Measurements from ENCODE around the gene OR14I1. TPM values are rescaled to one million over a fixed set of nuclear protein-coding genes. Genes with fewer than 3 reads are reported as not detected.
"Not testable (repeated sequence)": the region's sequence is repeated elsewhere in the genome, so short reads cannot be mapped to it uniquely, and the experiment has no call there.

OR14I1 gene
- polyA plus RNA-seq, 1 experiment: not detected

DNA sequence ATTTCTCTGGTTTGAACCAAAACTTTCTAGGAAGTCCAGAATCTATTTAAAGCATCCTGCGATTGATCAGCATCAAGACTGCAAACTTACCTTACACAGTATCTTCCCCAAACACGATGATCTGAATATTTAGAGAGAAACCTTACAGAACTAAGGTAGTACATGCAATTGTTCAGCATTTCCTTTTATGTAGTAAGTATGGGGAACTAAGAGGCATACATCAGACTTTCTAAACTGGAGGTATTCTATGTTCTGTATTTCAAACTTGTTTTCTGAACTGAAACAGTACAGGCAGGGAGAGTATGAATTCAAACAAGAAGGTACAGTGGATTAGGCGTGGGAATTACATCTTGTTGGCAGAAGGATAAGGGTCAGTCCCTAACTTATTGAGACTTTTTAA, 47.2 kb downstream of the OR14I1 start, which contains the start of gene OR2T27:
OR2T27 (minus strand) TSS at position 175 of the 400 bp plus-strand sequence. CDS start 4,644 bp downstream, outside the sequence.
- POLR2A ChIA-PET; CTCF ChIA-PET; H3K4me3 ChIP-seq (ENCODE audit: low read depth, low read length); H3K27me3 ChIP-seq (ENCODE audit: control insufficient read depth, insufficient read depth, low read length); H3K27ac ChIP-seq (ENCODE audit: low read depth, low read length); DNase-seq (ENCODE audit: low read depth, low spot score): not testable (repeated sequence)
- H3K9me3 ChIP-seq (ENCODE audit: control insufficient read depth, insufficient read depth, low read length): peaks cover 11% of the 10 kb centered on the region

Small RNA genes lying within 50 kb of the gene (small RNA-seq; reads per million reads assigned to genes)
- not detected for gene AHCYP8 (ENCODE audit: insufficient read length, low read depth)

Other genes with a start within 250 kb of the OR14I1 start
- not detected in 2 replicates for gene OR2T3, start 229.4 kb downstream of the OR14I1 start, polyA plus RNA-seq (2011; rRNA removed)
- not detected in 2 replicates for gene OR2T5, start 214.2 kb downstream of the OR14I1 start, polyA plus RNA-seq (2011; rRNA removed)
- gene OR2G6, start 194.7 kb downstream of the OR14I1 start, polyA plus RNA-seq (2011; rRNA removed): not detected in 2 replicates
- not detected in 2 replicates for gene OR2T29, start 140.0 kb downstream of the OR14I1 start, polyA plus RNA-seq (2011; rRNA removed)
- not detected in 2 replicates for gene OR2T34, start 128.0 kb downstream of the OR14I1 start, polyA plus RNA-seq (2011; rRNA removed)
- not detected in 2 replicates for gene OR2T10, start 105.1 kb downstream of the OR14I1 start, polyA plus RNA-seq (2011; rRNA removed)
- not detected in 2 replicates for gene OR2T11, start 67.7 kb downstream of the OR14I1 start, polyA plus RNA-seq (2011; rRNA removed)
- gene OR2T35, start 57.5 kb downstream of the OR14I1 start, polyA plus RNA-seq (2011; rRNA removed): not detected in 2 replicates
- not detected in 2 replicates for gene OR2T27, start 47.2 kb downstream of the OR14I1 start, polyA plus RNA-seq (2011; rRNA removed)
- not detected in 2 replicates for gene LYPD8, start 53.0 kb upstream of the OR14I1 start, polyA plus RNA-seq (2011; rRNA removed)
- gene SH3BP5L, start 123.1 kb upstream of the OR14I1 start, polyA plus RNA-seq (2011; rRNA removed): 15.3 and 16.6 TPM in 2 replicates
- gene ZNF672, start 135.5 kb upstream of the OR14I1 start, polyA plus RNA-seq (2011; rRNA removed): 9.1 and 10.9 TPM in 2 replicates
- gene ZNF692, start 156.3 kb upstream of the OR14I1 start, polyA plus RNA-seq (2011; rRNA removed): 12.7 and 14.6 TPM in 2 replicates
- 4.9 and 6.7 TPM in 2 replicates for gene PGBD2, start 203.5 kb upstream of the OR14I1 start, polyA plus RNA-seq (2011; rRNA removed)